KMS-11 (cell line): Measurements from ENCODE around the gene SLC4A1.

Source experiments
- H2AFZ ChIP-seq: fragments of 200-600 bp; sonication (generic); 2 replicates; pipeline ENCODE4 v1.6.1; 2016; ENCODE audit warnings: antibody characterized with exemption, mixed run types, low read depth
- H3K27ac ChIP-seq: fragments of 200-600 bp; sonication (generic); 2 replicates; pipeline ENCODE4 v1.6.1; 2016; ENCODE audit warnings: mild to moderate bottlenecking, mixed run types
- H3K27me3 ChIP-seq: fragments of 200-600 bp; sonication (generic); 2 replicates; pipeline ENCODE4 v1.6.1; 2017; ENCODE audit warnings: mild to moderate bottlenecking, low read depth, mixed run types, moderate library complexity; ENCODE audit not compliant: insufficient read depth
- H3K36me3 ChIP-seq: fragments of 200-600 bp; sonication (generic); 2 replicates; pipeline ENCODE4 v1.6.1; 2017; ENCODE audit warnings: mild to moderate bottlenecking, mixed run types; ENCODE audit not compliant: insufficient read depth
- H3K4me1 ChIP-seq: fragments of 200-600 bp; sonication (generic); 2 replicates; pipeline ENCODE4 v1.6.1; 2016; ENCODE audit warnings: mild to moderate bottlenecking, low read depth, mixed run types; ENCODE audit not compliant: poor library complexity, severe bottlenecking
- H3K4me2 ChIP-seq: fragments of 200-600 bp; sonication (generic); 2 replicates; pipeline ENCODE4 v1.7.0; 2016; ENCODE audit warnings: mild to moderate bottlenecking, mixed run types
- H3K4me3 ChIP-seq: fragments of 200-600 bp; sonication (generic); IDR thresholded peaks from 2 replicates; pipeline ENCODE4 v1.6.1; 2017; ENCODE audit warnings: low read depth, low read length, mixed read lengths; ENCODE audit not compliant: insufficient read depth
- H3K79me2 ChIP-seq: fragments of 200-600 bp; sonication (generic); 2 replicates; pipeline ENCODE4 v1.6.1; 2016; ENCODE audit warnings: low read depth, mixed run types; ENCODE audit not compliant: insufficient read depth
- H3K9ac ChIP-seq: fragments of 200-600 bp; sonication (generic); 2 replicates; pipeline ENCODE4 v1.6.1; 2016; ENCODE audit warnings: mild to moderate bottlenecking, mixed run types
- H4K20me1 ChIP-seq: fragments of 200-600 bp; sonication (generic); 2 replicates; pipeline ENCODE4 v1.6.1; 2016; ENCODE audit warnings: mild to moderate bottlenecking, mixed run types; ENCODE audit not compliant: insufficient read depth
- CTCF ChIP-seq: fragments of 200-600 bp; sonication (generic); conservative IDR thresholded peaks from 2 replicates; pipeline ENCODE4 v1.6.1; 2017; ENCODE audit warnings: low read depth, mild to moderate bottlenecking, antibody characterized with exemption, low read length, moderate library complexity, mixed read lengths

Gene SLC4A1

GRCh38 chr17:44258811-44259351 lies 9.1 kb downstream of the SLC4A1 start:
- H3K36me3 ChIP-seq = no peaks in the 10 kb centered on the region
- H3K4me1 ChIP-seq = no peaks in the 10 kb centered on the region
- no peak overlapping the region for H3K4me3 ChIP-seq
- H3K27me3 ChIP-seq = peaks cover 83% of the 10 kb centered on the region
- no peak overlapping the region for H3K27ac ChIP-seq
- no peaks in the 10 kb centered on the region for H4K20me1 ChIP-seq
- TF ChIP-seq CTCF = no peak
- no peak overlapping the region for H3K4me2 ChIP-seq
- no peak overlapping the region for H3K9ac ChIP-seq
- H3K79me2 ChIP-seq = no peaks in the 10 kb centered on the region
- H2AFZ ChIP-seq = no peak overlapping the region

- Histone ChIP-seq H3K79me2 (no peaks in the 10 kb centered on the region), H3K27ac (no peak overlapping the region), H4K20me1 (no peaks in the 10 kb centered on the region), H3K4me1 (no peaks in the 10 kb centered on the region), H3K27me3 (peaks cover 89% of the 10 kb centered on the region), H2AFZ (no peak overlapping the region), H3K36me3 (no peaks in the 10 kb centered on the region), H3K4me3 (no peak overlapping the region), H3K9ac (no peak overlapping the region), H3K4me2 (no peak overlapping the region)
- TF ChIP-seq CTCF = no peak
These were observed 9.8 kb downstream of the SLC4A1 start for GRCh38 chr17:44257815-44258760.

- Histone ChIP-seq H2AFZ (no peak overlapping the region), H3K4me1 (no peaks in the 10 kb centered on the region), H3K9ac (no peak overlapping the region), H3K36me3 (no peaks in the 10 kb centered on the region), H3K27ac (no peak overlapping the region), H3K27me3 (peaks cover 82% of the 10 kb centered on the region; the same call in 1 of the 2 replicates), H3K4me2 (no peak overlapping the region), H3K79me2 (no peaks in the 10 kb centered on the region), H3K4me3 (no peak overlapping the region), H4K20me1 (no peaks in the 10 kb centered on the region)
- no peak for TF ChIP-seq CTCF
These were observed 11.3 kb downstream of the SLC4A1 start for GRCh38 chr17:44256671-44257070.

GRCh38 chr17:44255915-44256314 lies 12.0 kb downstream of the SLC4A1 start:
- Histone ChIP-seq H3K4me1 (no peaks in the 10 kb centered on the region), H2AFZ (no peak overlapping the region), H3K36me3 (no peaks in the 10 kb centered on the region), H3K9ac (no peak overlapping the region), H3K79me2 (no peaks in the 10 kb centered on the region), H3K4me2 (no peak overlapping the region), H3K27ac (no peak overlapping the region), H3K27me3 (peaks cover 77% of the 10 kb centered on the region; the same call in 1 of the 2 replicates), H4K20me1 (no peaks in the 10 kb centered on the region), H3K4me3 (no peak overlapping the region)
- no peak for TF ChIP-seq CTCF
